GM19043 (cell line): ENCODE measurements around the gene RAG2.

Experiments
- ATAC-seq: cut with Tn5 transposase; IDR thresholded peaks from one replicate; pipeline ENCODE4 v1.9.1; 2021; ENCODE audit warnings: low read depth; ENCODE audit not compliant: unreplicated experiment

RAG2 gene

GRCh38 chr11:36598051-36598450, at the start of gene RAG2:
Gene RAG2, minus strand, starts transcription at chr11:36598236. Its CDS starts 4,068 bp downstream, at chr11:36594168.
- no peak for ATAC-seq

- ATAC-seq = no peak
Measured at GRCh38 chr11:36638556-36638955, 40.5 kb upstream of the RAG2 start.

- no peak for ATAC-seq
Measured at GRCh38 chr11:36635066-36635862, 37.2 kb upstream of the RAG2 start.

GRCh38 chr11:36631774-36632173, 33.7 kb upstream of the RAG2 start:
- no peak for ATAC-seq

- ATAC-seq = no peak
Measured at GRCh38 chr11:36628765-36629244, 30.8 kb upstream of the RAG2 start.

GRCh38 chr11:36628141-36628540, 30.1 kb upstream of the RAG2 start:
- ATAC-seq = no peak

GRCh38 chr11:36627471-36627870, 29.4 kb upstream of the RAG2 start:
- ATAC-seq = no peak

- no peak for ATAC-seq
Measured at GRCh38 chr11:36627006-36627405, 29.0 kb upstream of the RAG2 start.

- no peak for ATAC-seq
Measured at GRCh38 chr11:36623494-36623893, 25.5 kb upstream of the RAG2 start.

GRCh38 chr11:36622431-36623136, 24.5 kb upstream of the RAG2 start:
- no peak for ATAC-seq

GRCh38 chr11:36620246-36620645, 22.2 kb upstream of the RAG2 start:
- ATAC-seq = no peak

- no peak for ATAC-seq
Measured at GRCh38 chr11:36619502-36619901, 21.5 kb upstream of the RAG2 start.

- no peak for ATAC-seq
Measured at GRCh38 chr11:36618363-36619047, 20.5 kb upstream of the RAG2 start.

- no peak for ATAC-seq
Measured at GRCh38 chr11:36617543-36618362, 19.7 kb upstream of the RAG2 start.

GRCh38 chr11:36615826-36616225, 17.8 kb upstream of the RAG2 start:
- ATAC-seq = no peak

- no peak for ATAC-seq
Measured at GRCh38 chr11:36609383-36609782, 11.3 kb upstream of the RAG2 start.

- no peak for ATAC-seq
Measured at GRCh38 chr11:36608491-36609199, 10.6 kb upstream of the RAG2 start.

GRCh38 chr11:36605221-36606216, 7.5 kb upstream of the RAG2 start:
- ATAC-seq = no peak

GRCh38 chr11:36602135-36602534, 4.1 kb upstream of the RAG2 start:
- ATAC-seq = no peak
